Endometrial microvascular endothelial cells (primary cell): Measurements from ENCODE around the gene FBXO38. TPM values are rescaled to one million over a fixed set of nuclear protein-coding genes. Genes with fewer than 3 reads are reported as not detected.

Source experiments
- in situ Hi-C: cut with HindIII; loops from 2 replicates; pipeline ENCODE4 v1.10.0; 2017; ENCODE audit warnings: low sequenced_read_pairs, low pct_unique_long_range_greater_than_20kb; ENCODE audit errors: inconsistent ontology term
- total RNA-seq: library from RNA; depleted of rRNA; stranded (reverse); fragments of >200 nt; gene quantifications from one replicate; pipeline ENCODE4 v1.2.3, GENCODE V29; 2015; ENCODE audit errors: inconsistent ontology term

The FBXO38 gene
- total RNA-seq, 1 donor from 2014 or later = 36.6 TPM

- in situ Hi-C loops = no loop called here
These were observed 108.6 kb downstream of the FBXO38 start for GRCh38 chr5:148492351-148492750.

Other genes starting within 250 kb of the FBXO38 start
- gene SPINK14, start 215.4 kb upstream of the FBXO38 start, total RNA-seq = not detected
- gene SPINK6, start 180.9 kb upstream of the FBXO38 start, total RNA-seq = not detected
- gene MARCOL, start 145.4 kb upstream of the FBXO38 start, total RNA-seq = not detected
- gene SPINK13, start 115.2 kb upstream of the FBXO38 start, total RNA-seq = not detected
- not detected for gene SPINK7, start 71.5 kb upstream of the FBXO38 start, total RNA-seq
- not detected for gene SPINK9, start 48.4 kb upstream of the FBXO38 start, total RNA-seq